Activated T-helper 1 cell treated with anti-CD3 and anti-CD28 coated beads, Interleukin-12 subunit alpha, Interleukin-12 subunit beta, Interleukin-2, Interleukin-4 antibody, amounts not matched to agents 30 ng/mL and 10 ng/mL and 1 ng/mL, durations not matched to agents 14 hours and 24 hours and 36 hours (primary cell): Measurements from ENCODE around the gene DNAH11. TPM values are rescaled to one million over a fixed set of nuclear protein-coding genes. Genes with fewer than 3 reads are reported as not detected.

Experiments used
- DNase-seq: peaks from one replicate; pipeline ENCODE4 v3.0.0; 2021; ENCODE audit warnings: low spot score
- H3K27ac Mint-ChIP-seq: one replicate; pipeline ENCODE4 v1.8.0; 2021; ENCODE audit warnings: mild to moderate bottlenecking, mixed read lengths
- H3K27me3 Mint-ChIP-seq: one replicate; pipeline ENCODE4 v1.8.0; 2022; ENCODE audit warnings: mild to moderate bottlenecking, moderate library complexity, mixed read lengths; ENCODE audit not compliant: insufficient read depth
- H3K36me3 Mint-ChIP-seq: one replicate; pipeline ENCODE4 v1.8.0; 2021; ENCODE audit warnings: low read depth, mixed read lengths
- H3K4me1 Mint-ChIP-seq: one replicate; pipeline ENCODE4 v1.8.0; 2021; ENCODE audit warnings: low read depth, mixed read lengths
- H3K4me3 Mint-ChIP-seq: one replicate; pipeline ENCODE4 v1.8.0; 2021; ENCODE audit warnings: mild to moderate bottlenecking, moderate library complexity, mixed read lengths
- H3K9me3 Mint-ChIP-seq: one replicate; pipeline ENCODE4 v1.8.0; 2021; ENCODE audit warnings: mixed read lengths
- intact Hi-C: fragments of 100-400 bp; cut with micrococcal nuclease; formaldehyde crosslinking; loops from one replicate; pipeline ENCODE4 v1.15.1; 2024
- total RNA-seq: library from RNA; stranded (reverse); gene quantifications from 2 replicates; pipeline ENCODE4 v1.2.3, GENCODE V29; 2022

Gene DNAH11
- total RNA-seq, 1 donor from 2014 or later = 1.3 TPM

DNA sequence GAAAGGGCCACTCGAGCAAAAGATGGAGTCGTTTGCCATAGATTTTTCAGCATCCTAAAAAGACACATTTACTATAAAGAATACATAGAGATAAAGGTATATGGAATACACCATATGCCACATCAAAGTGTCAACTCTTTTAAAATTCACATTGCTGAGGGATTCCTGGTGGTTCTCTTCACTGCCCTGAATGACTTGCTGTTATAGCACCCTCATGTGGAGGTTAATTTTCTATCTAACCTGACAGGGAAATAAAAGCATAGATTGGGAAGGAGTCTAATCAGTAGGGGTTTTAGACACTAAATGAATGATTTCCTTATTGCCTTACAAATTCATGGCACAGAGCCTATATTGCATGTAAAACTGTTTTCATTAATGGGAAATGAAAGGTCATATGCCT is 25.9 kb downstream of the DNAH11 start:
- no peak overlapping the region for H3K27ac Mint-ChIP-seq
- H3K36me3 Mint-ChIP-seq = peaks cover 2% of the 10 kb centered on the region
- no peaks in the 10 kb centered on the region for H3K4me1 Mint-ChIP-seq
- H3K27me3 Mint-ChIP-seq = peaks cover 3% of the 10 kb centered on the region
- H3K4me3 Mint-ChIP-seq = no peak overlapping the region
- intact Hi-C loops = no loop called here
- no peaks in the 10 kb centered on the region for H3K9me3 Mint-ChIP-seq
- no peak for DNase-seq

GRCh38 chr7:21572331-21573313 is 29.8 kb downstream of the DNAH11 start:
- Mint-ChIP-seq H3K27ac (no peak overlapping the region), H3K36me3 (peaks cover 2% of the 10 kb centered on the region), H3K27me3 (peaks cover 3% of the 10 kb centered on the region), H3K4me1 (no peaks in the 10 kb centered on the region), H3K9me3 (no peaks in the 10 kb centered on the region), H3K4me3 (no peak overlapping the region)
- no peak for DNase-seq
- intact Hi-C loops = no loop called here

- DNase-seq = no peak
- no peaks in the 10 kb centered on the region for H3K27me3 Mint-ChIP-seq
- H3K9me3 Mint-ChIP-seq = peaks cover 10% of the 10 kb centered on the region
- H3K4me1 Mint-ChIP-seq = peaks cover 5% of the 10 kb centered on the region
- H3K27ac Mint-ChIP-seq = peak overlapping the region; percentile 4
- no peaks in the 10 kb centered on the region for H3K36me3 Mint-ChIP-seq
- intact Hi-C loops = no loop called here
- H3K4me3 Mint-ChIP-seq = no peak overlapping the region
Observed at GRCh38 chr7:21579341-21580072, 36.7 kb downstream of the DNAH11 start.

GRCh38 chr7:21580073-21580521 is 37.3 kb downstream of the DNAH11 start:
- Mint-ChIP-seq H3K27me3 (no peaks in the 10 kb centered on the region), H3K9me3 (peaks cover 10% of the 10 kb centered on the region), H3K36me3 (no peaks in the 10 kb centered on the region), H3K4me1 (peaks cover 5% of the 10 kb centered on the region), H3K4me3 (no peak overlapping the region), H3K27ac (peak overlapping the region; percentile 4)
- intact Hi-C loops = no loop called here
- no peak for DNase-seq

DNA sequence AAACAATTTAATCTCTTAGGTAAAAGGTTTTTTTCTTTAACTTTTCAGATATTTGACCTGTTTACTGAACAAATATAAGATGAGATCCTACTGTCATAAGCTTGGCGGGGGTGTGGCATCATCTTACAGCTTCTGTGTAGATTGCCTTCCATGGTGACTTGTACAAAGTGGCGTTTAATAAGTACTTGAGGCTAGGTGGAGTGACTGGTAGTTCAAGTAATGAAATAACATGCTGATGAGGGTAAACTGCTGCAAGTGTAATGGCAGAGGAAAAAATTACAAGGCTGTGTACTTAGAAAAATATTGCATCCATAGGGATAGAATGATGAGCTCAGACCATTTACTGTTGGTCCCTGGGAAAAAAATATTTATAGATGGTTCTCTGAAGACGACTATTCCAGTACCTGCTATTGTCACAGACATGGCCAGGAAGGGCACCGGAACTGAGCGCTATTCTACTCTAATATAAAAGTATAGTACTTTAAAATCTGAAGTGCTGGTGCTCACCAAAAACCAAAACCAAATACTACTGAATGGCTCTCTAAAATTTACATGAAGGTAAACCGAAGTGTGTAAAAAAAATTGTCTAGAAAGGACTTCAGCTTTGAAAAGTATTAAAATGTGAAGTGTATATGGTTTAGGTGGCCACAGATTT is 42.4 kb downstream of the DNAH11 start:
- Mint-ChIP-seq H3K4me3 (no peak overlapping the region), H3K4me1 (no peaks in the 10 kb centered on the region), H3K27me3 (no peaks in the 10 kb centered on the region), H3K36me3 (no peaks in the 10 kb centered on the region), H3K9me3 (peaks cover 10% of the 10 kb centered on the region), H3K27ac (no peak overlapping the region)
- intact Hi-C loops = no loop called here
- DNase-seq = no peak

DNA sequence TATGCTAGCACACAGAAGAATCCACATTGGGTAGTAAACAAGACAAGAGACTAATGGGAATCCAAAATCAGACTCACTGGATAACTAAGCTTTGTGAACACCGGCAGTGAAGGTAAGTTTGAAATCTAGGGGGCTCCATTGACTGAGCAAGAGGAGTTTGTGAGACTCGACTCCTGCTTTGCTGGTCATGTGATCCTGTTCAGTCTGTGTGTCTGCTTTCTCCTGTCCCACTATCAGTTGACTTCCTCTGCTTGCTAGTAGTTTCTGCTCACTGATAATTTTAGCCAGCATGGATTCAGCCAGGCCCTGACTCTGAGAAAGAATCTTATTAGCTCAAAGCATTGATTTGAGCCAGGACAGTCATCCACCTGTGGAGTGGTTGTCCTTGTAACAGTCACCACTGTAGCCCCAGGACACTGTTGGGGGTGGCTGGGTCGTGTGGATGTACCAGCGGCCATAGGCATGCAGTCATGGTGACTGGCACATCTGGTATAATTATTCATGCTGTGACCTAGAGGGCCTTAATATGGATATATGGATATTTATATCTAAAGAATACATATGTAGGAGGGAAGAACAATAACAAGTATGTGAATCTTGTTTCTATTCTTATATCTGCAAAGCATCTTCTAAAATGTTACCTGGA is 44.4 kb downstream of the DNAH11 start:
- Mint-ChIP-seq H3K4me3 (no peak overlapping the region), H3K4me1 (no peaks in the 10 kb centered on the region), H3K9me3 (peaks cover 10% of the 10 kb centered on the region), H3K27me3 (no peaks in the 10 kb centered on the region), H3K27ac (no peak overlapping the region), H3K36me3 (no peaks in the 10 kb centered on the region)
- intact Hi-C loops = no loop called here
- DNase-seq = no peak

DNA sequence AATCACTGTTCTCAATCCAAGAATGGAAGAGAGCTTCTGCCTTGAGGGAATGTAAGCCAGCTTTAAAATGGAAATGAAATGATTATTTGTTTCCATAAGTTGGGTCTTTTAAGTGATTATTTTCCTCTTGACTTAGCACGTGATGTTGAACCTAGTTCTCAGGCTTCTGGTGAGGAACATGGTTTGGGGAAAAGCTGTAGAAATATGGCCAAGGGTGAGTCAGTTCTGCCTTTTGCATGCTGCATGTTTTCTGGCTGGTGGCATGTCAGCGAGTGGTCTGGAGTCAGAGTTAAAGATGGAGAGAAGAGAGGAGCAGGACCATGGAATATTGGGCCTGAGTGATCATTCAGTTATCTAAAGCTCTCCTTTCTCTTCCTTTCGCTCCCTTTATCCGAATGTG is 54.0 kb downstream of the DNAH11 start:
- H3K27me3 Mint-ChIP-seq = no peaks in the 10 kb centered on the region
- no peaks in the 10 kb centered on the region for H3K9me3 Mint-ChIP-seq
- no peak overlapping the region for H3K4me3 Mint-ChIP-seq
- H3K36me3 Mint-ChIP-seq = no peaks in the 10 kb centered on the region
- no peak for DNase-seq
- no peaks in the 10 kb centered on the region for H3K4me1 Mint-ChIP-seq
- intact Hi-C loops = no loop called here
- H3K27ac Mint-ChIP-seq = no peak overlapping the region

DNA sequence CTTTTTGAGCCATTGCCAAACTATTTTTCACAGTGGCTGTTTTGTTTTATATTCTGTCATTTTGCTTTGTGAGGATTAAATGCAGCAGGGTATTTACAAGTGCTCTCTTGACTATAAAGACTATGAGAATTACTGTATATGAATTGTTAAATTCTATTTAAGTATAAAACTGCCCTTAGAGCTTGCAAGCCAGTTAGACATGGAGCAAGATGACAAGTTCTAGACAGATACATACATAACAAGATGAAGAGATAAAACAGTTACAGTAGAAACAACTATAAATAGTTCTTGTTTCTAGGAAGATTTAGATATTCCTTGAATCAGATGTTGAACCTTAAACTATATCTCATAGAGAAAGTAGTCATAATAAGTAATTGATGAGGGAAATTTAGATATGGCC is 60.6 kb downstream of the DNAH11 start:
- H3K9me3 Mint-ChIP-seq = no peaks in the 10 kb centered on the region
- no peak overlapping the region for H3K4me3 Mint-ChIP-seq
- intact Hi-C loops = no loop called here
- H3K27me3 Mint-ChIP-seq = no peaks in the 10 kb centered on the region
- no peak overlapping the region for H3K27ac Mint-ChIP-seq
- no peak for DNase-seq
- H3K36me3 Mint-ChIP-seq = peaks cover 1% of the 10 kb centered on the region
- H3K4me1 Mint-ChIP-seq = peaks cover 13% of the 10 kb centered on the region

DNA sequence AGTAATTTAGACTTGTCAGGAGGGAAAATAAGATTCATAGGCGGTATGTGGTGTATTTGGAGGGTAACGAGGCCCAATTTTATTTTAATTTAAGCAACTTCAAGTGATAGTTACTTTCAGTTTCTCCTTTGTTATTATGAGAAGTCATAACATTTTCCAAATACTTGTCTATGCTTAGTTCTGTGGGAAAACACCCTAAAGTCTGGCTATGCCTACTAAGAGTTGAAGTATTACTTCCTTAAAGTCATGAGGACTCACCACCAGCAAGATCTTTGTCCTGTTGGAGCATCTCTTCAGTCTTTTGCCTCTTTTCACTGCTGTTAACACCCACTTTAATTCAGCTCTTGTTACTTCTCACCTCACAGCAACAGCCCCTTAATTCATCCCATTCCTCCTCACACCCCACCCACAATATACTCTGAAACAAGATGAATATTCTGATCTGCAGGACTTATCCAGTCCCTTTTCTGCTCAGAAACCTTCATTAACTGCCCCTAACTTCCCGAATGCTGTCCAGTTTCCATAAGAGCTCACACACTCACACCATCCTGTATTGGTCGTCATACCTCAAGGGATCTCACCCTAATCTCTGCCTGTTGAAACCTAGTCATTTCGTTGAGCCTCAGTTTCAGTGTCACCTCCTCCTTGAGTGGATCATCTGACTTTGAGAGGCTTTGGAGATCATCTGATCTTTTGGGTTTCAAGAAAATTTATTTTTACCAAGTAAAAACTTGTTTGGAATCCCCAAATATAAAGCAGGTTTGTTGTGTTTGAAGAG is 61.3 kb downstream of the DNAH11 start:
- Mint-ChIP-seq H3K27ac (peak overlapping the region; percentile 45), H3K36me3 (peaks cover 1% of the 10 kb centered on the region), H3K4me3 (no peak overlapping the region), H3K4me1 (peaks cover 13% of the 10 kb centered on the region), H3K27me3 (no peaks in the 10 kb centered on the region), H3K9me3 (no peaks in the 10 kb centered on the region)
- intact Hi-C loops = no loop called here
- DNase-seq = no peak

GRCh38 chr7:21605008-21605585 is 62.3 kb downstream of the DNAH11 start:
- intact Hi-C loops = no loop called here
- DNase-seq = no peak
- H3K4me3 Mint-ChIP-seq = no peak overlapping the region
- H3K36me3 Mint-ChIP-seq = peaks cover 1% of the 10 kb centered on the region
- no peaks in the 10 kb centered on the region for H3K27me3 Mint-ChIP-seq
- H3K4me1 Mint-ChIP-seq = peaks cover 13% of the 10 kb centered on the region
- no peaks in the 10 kb centered on the region for H3K9me3 Mint-ChIP-seq
- no peak overlapping the region for H3K27ac Mint-ChIP-seq

- Mint-ChIP-seq H3K36me3 (peaks cover 1% of the 10 kb centered on the region), H3K4me1 (peaks cover 11% of the 10 kb centered on the region), H3K27ac (no peak overlapping the region), H3K9me3 (no peaks in the 10 kb centered on the region), H3K27me3 (peaks cover 2% of the 10 kb centered on the region), H3K4me3 (no peak overlapping the region)
- DNase-seq = no peak
- intact Hi-C loops = no loop called here
Observed at GRCh38 chr7:21608465-21608864, 65.6 kb downstream of the DNAH11 start.

- no peaks in the 10 kb centered on the region for H3K36me3 Mint-ChIP-seq
- intact Hi-C loops = no loop called here
- no peak overlapping the region for H3K27ac Mint-ChIP-seq
- H3K4me3 Mint-ChIP-seq = no peak overlapping the region
- H3K27me3 Mint-ChIP-seq = peaks cover 2% of the 10 kb centered on the region
- no peaks in the 10 kb centered on the region for H3K4me1 Mint-ChIP-seq
- no peak for DNase-seq
- H3K9me3 Mint-ChIP-seq = no peaks in the 10 kb centered on the region
Observed at GRCh38 chr7:21611129-21611528, 68.3 kb downstream of the DNAH11 start.
